Nephron progenitor cell (in vitro differentiated cells): Measurements from ENCODE around the gene KRT10.

Experiments
- DNase-seq: peaks from one replicate; pipeline ENCODE4 v3.0.0; 2021
- H3K27ac Mint-ChIP-seq: 2 replicates; pipeline ENCODE4 v1.8.0; 2021; ENCODE audit warnings: mild to moderate bottlenecking, moderate library complexity, mixed read lengths
- H3K27me3 Mint-ChIP-seq: 2 replicates; pipeline ENCODE4 v1.8.0; 2021; ENCODE audit warnings: mild to moderate bottlenecking, low read depth, mixed read lengths; ENCODE audit not compliant: poor library complexity
- H3K36me3 Mint-ChIP-seq: 2 replicates; pipeline ENCODE4 v1.8.0; 2021; ENCODE audit warnings: low read depth, mixed read lengths
- H3K4me1 Mint-ChIP-seq: 2 replicates; pipeline ENCODE4 v1.8.0; 2021; ENCODE audit warnings: mixed read lengths
- H3K4me3 Mint-ChIP-seq: 2 replicates; pipeline ENCODE4 v1.8.0; 2021; ENCODE audit warnings: mild to moderate bottlenecking, moderate library complexity, mixed read lengths
- H3K9me3 Mint-ChIP-seq: 2 replicates; pipeline ENCODE4 v1.8.0; 2021; ENCODE audit warnings: mild to moderate bottlenecking, moderate library complexity, mixed read lengths
- TF ChIP-seq, protein P1 (sequence below): fragments of 200-600 bp; sonication (generic); IDR thresholded peaks from 2 replicates; pipeline ENCODE4 v1.5.0; 2021; ENCODE audit warnings: antibody characterized with exemption

The KRT10 gene

DNA sequence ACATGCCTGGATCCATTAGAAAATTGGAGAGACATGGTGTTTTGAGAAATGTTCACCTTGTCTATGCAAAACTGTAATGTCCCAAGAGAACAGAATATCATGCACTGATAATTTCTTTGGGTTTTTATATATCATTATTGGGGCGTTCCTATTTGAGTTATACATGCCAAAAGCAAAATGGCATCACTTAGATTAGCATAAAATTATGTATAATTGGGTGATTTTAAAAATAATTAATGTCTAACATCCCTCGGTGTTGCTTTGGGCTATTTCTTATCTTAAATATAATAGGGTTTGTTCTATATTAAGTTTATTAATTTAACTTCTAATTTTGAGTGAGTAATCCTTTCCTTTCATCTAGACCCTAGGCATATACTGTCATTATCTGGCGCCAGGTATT, 22.6 kb downstream of the KRT10 start, which contains the start of gene KRT28:
Gene KRT28 (minus strand): TSS at position 101 of the 400 bp plus-strand sequence. CDS start 66 bp downstream, at position 35.
- H3K27ac Mint-ChIP-seq: no peak within 1 kb of the TSS
- H3K4me3 Mint-ChIP-seq: no peak within 1 kb of the TSS

DNA sequence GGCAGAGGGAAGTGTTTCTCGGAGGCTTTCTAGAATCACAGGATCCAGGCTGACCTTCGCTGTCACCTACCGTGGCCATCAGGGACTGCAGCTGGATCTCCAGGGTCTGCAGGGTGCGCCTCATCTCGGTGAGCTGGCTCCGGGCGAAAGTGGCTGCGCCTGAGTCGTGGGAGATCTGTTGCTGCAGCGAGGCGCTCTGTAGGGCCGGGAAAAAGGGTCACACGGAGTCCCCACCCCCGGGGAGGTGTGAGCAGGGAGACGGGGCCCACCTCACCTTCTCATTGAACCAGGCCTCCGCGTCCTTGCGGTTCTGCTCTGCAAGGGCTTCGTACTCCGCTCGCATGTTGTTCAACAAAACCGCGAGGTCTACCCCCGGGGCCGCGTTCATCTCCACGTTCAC, 25.6 kb downstream of the KRT10 start:
- TF ChIP-seq, protein P1, sequence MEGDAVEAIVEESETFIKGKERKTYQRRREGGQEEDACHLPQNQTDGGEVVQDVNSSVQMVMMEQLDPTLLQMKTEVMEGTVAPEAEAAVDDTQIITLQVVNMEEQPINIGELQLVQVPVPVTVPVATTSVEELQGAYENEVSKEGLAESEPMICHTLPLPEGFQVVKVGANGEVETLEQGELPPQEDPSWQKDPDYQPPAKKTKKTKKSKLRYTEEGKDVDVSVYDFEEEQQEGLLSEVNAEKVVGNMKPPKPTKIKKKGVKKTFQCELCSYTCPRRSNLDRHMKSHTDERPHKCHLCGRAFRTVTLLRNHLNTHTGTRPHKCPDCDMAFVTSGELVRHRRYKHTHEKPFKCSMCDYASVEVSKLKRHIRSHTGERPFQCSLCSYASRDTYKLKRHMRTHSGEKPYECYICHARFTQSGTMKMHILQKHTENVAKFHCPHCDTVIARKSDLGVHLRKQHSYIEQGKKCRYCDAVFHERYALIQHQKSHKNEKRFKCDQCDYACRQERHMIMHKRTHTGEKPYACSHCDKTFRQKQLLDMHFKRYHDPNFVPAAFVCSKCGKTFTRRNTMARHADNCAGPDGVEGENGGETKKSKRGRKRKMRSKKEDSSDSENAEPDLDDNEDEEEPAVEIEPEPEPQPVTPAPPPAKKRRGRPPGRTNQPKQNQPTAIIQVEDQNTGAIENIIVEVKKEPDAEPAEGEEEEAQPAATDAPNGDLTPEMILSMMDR: no peak
- no peak overlapping the region for H3K4me3 Mint-ChIP-seq
- H3K9me3 Mint-ChIP-seq: no peaks in the 10 kb centered on the region
- H3K4me1 Mint-ChIP-seq: no peaks in the 10 kb centered on the region
- DNase-seq: no peak
- H3K27me3 Mint-ChIP-seq: peaks cover 27% of the 10 kb centered on the region
- no peaks in the 10 kb centered on the region for H3K36me3 Mint-ChIP-seq
- no peak overlapping the region for H3K27ac Mint-ChIP-seq

More for the DNA sequence above, 22.6 kb downstream of the KRT10 start, which contains the start of gene KRT28:
- TF ChIP-seq, protein P1: no peak
- peaks cover 29% of the 10 kb centered on the region for H3K27me3 Mint-ChIP-seq
- DNase-seq: no peak
- H3K36me3 Mint-ChIP-seq: no peaks in the 10 kb centered on the region
- no peaks in the 10 kb centered on the region for H3K9me3 Mint-ChIP-seq
- H3K4me1 Mint-ChIP-seq: no peaks in the 10 kb centered on the region

DNA sequence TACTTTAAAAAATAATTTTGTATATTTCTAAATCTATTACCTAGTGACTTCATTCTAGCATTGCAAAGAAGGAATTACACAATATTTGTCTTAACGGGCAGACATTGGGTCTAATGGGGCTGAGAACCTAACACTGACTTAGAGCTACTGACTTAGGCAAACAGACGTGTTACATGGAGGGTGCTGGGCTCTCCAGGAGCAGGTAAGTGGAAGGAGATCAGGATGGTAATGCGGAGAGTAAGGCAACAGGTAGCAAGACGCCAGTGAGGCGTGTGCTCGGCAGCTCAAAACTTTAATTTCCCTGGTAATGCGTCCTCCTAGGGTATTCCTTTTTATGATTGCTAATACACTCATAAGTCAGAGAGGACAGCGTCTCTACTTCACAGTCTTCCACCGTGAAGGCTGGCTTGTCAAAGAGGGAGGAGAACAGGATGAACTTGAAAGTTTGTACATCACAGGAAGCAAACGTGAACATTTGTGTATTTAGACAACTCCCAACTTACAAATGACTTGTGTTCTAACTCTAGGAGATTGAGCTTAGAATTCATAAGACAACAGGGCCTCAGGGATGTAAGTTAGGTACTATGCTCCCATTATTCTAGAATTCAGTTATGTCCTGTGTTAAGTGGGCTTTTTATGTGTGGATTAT, 27.3 kb downstream of the KRT10 start:
- DNase-seq: no peak
- Mint-ChIP-seq H3K27ac (no peak overlapping the region), H3K36me3 (no peaks in the 10 kb centered on the region), H3K9me3 (no peaks in the 10 kb centered on the region), H3K4me1 (no peaks in the 10 kb centered on the region), H3K27me3 (peaks cover 27% of the 10 kb centered on the region), H3K4me3 (no peak overlapping the region)
- TF ChIP-seq, protein P1: no peak

DNA sequence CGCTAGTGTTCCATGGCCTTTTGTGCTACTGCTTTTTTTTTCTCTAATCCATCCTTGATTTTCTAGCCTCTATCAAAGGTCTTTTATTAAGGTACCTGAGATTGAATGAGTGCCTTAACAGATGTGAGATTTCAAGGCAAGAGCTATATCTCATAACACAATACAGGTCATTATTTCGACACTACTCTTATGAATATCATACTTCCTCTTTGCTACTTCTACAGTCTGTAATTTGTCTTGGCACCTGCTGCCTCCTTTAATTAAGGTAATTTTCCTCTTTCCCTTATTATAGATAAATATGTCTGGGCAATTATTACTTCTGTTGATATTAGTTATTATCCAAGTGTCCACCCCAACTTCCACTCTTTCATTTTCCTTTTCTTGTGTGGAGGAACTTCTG, 27.9 kb downstream of the KRT10 start:
- peaks cover 32% of the 10 kb centered on the region for H3K27me3 Mint-ChIP-seq
- H3K36me3 Mint-ChIP-seq: no peaks in the 10 kb centered on the region
- TF ChIP-seq, protein P1: no peak
- H3K9me3 Mint-ChIP-seq: no peaks in the 10 kb centered on the region
- DNase-seq: no peak
- no peak overlapping the region for H3K4me3 Mint-ChIP-seq
- H3K27ac Mint-ChIP-seq: no peak overlapping the region
- no peaks in the 10 kb centered on the region for H3K4me1 Mint-ChIP-seq

DNA sequence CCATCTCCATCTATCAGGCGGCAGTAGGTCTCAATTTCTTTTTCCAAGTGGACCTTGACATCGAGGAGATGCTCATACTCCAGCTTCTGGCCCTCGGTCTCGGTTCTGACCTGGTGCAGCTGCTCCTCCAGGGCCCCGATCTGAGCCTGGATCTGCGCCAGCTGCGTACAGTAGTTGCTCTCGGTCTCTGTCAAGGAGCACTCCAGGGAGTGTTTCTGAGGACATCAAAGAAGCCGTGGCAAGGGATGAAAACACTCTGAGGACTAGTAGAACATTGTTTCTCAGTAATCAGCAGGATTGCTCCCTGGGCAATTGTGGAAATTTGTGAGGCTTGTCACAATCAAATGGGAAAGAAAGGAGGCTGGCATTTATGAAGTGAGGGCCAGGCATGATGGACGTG, 28.6 kb downstream of the KRT10 start:
- TF ChIP-seq, protein P1: no peak

More for the DNA sequence above, 28.6 kb downstream of the KRT10 start:
- peaks cover 2% of the 10 kb centered on the region for H3K4me1 Mint-ChIP-seq
- H3K4me3 Mint-ChIP-seq: no peak overlapping the region
- no peak overlapping the region for H3K27ac Mint-ChIP-seq
- no peak for DNase-seq
- no peaks in the 10 kb centered on the region for H3K36me3 Mint-ChIP-seq
- peaks cover 34% of the 10 kb centered on the region for H3K27me3 Mint-ChIP-seq
- H3K9me3 Mint-ChIP-seq: no peaks in the 10 kb centered on the region
